HepG2 (cell line): ENCODE results near the gene CPZ. TPM values are rescaled to one million over a fixed set of nuclear protein-coding genes. Genes with fewer than 3 reads are reported as not detected.

Experiments used
- ATAC-seq: fragments of 200-7000 bp; cut with Tn5 transposase; 3 replicates; pipeline ENCODE4 v1.9.1; 2020; ENCODE audit warnings: mild to moderate bottlenecking, moderate library complexity
- BruUV-seq: library from RNA; stranded (reverse); fragments of 400-500 nt; replicated peaks from 2 replicates; lab custom pipeline; 2021; lab: Mats Ljungman, UMichigan
- CTCF ChIA-PET: fragments of 300-600 bp; formaldehyde crosslinking; extraction: SDS; loops from one replicate; lab custom pipeline; 2021; ENCODE audit warnings: low total read pairs, inconsistent platforms, low intra/inter-chr PET ratio; lab: Yijun Ruan, JAX
- POLR2A ChIA-PET: fragments of 350-600 bp; sonication (Branson Sonifier 250); formaldehyde crosslinking; loops from one replicate; lab custom pipeline; 2020; ENCODE audit warnings: antibody characterized with exemption, inconsistent platforms; lab: Yijun Ruan, JAX
- DNase-seq: peaks from one replicate; pipeline ENCODE4 v3.0.0-alpha.2; 2015; ENCODE audit warnings: low spot score
- FAIRE-seq: peaks from 3 replicates; lab custom pipeline; 2011; peaks lifted over from hg19 to GRCh38; lab: Jason Lieb, UNC
- H2AFZ ChIP-seq: one replicate; pipeline ENCODE4 v1.6.1; 2011; ENCODE audit warnings: low read length, inconsistent platforms
- H3K27ac ChIP-seq: fragments of 300-600 bp; 3 replicates; pipeline ENCODE4 v1.8.0; 2011; ENCODE audit warnings: mixed run types, mild to moderate bottlenecking, mixed read lengths, low read length, inconsistent platforms; ENCODE audit not compliant: insufficient read depth; ENCODE audit errors: extremely low read length
- H3K27me3 ChIP-seq, 2 experiments: fragments of 200-600 bp in 1 of 2; 2 replicates in 1 of 2; 3 replicates in 1 of 2; pipeline versions ENCODE4 v1.6.0 to v1.8.0; 2011; ENCODE audit warnings: low read length in 2 of 2, mild to moderate bottlenecking in 2 of 2, moderate library complexity in 2 of 2, inconsistent platforms in 1 of 2; ENCODE audit not compliant: insufficient read depth in 2 of 2, control insufficient read depth in 1 of 2
- H3K36me3 ChIP-seq, 2 experiments: fragments of 200-600 bp in 1 of 2; replicated peaks in 1 of 2; 2 replicates in 1 of 2; 3 replicates in 1 of 2; pipeline versions ENCODE4 v1.5.1 to v1.8.0; 2011; ENCODE audit warnings: low read length in 2 of 2, inconsistent platforms in 1 of 2; ENCODE audit not compliant: insufficient read depth in 2 of 2, control insufficient read depth in 1 of 2
- H3K4me1 ChIP-seq: 2 replicates; pipeline ENCODE4 v1.5.1; 2012; ENCODE audit warnings: low read length, inconsistent platforms; ENCODE audit not compliant: insufficient read depth
- H3K4me2 ChIP-seq: 2 replicates; pipeline ENCODE4 v1.6.0; 2011; ENCODE audit warnings: low read depth, low read length, inconsistent platforms
- H3K4me3 ChIP-seq, 3 experiments: fragments of 200-600 bp in 1 of 3; sonication (generic), shearing (Covaris generic) in 1 of 3; replicated peaks in 1 of 3; 2 replicates each; pipeline ENCODE4 v1.5.1; 2011 to 2016; ENCODE audit warnings: low read length in 3 of 3, inconsistent platforms in 2 of 3, low read depth in 2 of 3, mild to moderate bottlenecking in 2 of 3, control low read depth in 1 of 3, mixed read lengths in 1 of 3; ENCODE audit not compliant: insufficient read depth in 1 of 3
- H3K79me2 ChIP-seq: one replicate; pipeline ENCODE4 v1.6.1; 2011; ENCODE audit warnings: low read length, inconsistent platforms; ENCODE audit not compliant: insufficient read depth
- H3K9ac ChIP-seq: 2 replicates; pipeline ENCODE4 v1.6.0; 2011; ENCODE audit warnings: mild to moderate bottlenecking, low read depth, low read length, inconsistent platforms; ENCODE audit not compliant: insufficient read depth
- H3K9me3 ChIP-seq: 2 replicates; pipeline ENCODE4 v1.5.1; 2012; ENCODE audit warnings: mild to moderate bottlenecking, low read length
- H4K20me1 ChIP-seq: 2 replicates; pipeline ENCODE4 v1.6.0; 2011; ENCODE audit warnings: inconsistent platforms, mild to moderate bottlenecking, low read length, moderate library complexity; ENCODE audit not compliant: insufficient read depth
- ATAD3A ChIP-seq: sonication (generic); formaldehyde crosslinking; IDR thresholded peaks from 2 replicates; pipeline ENCODE4 v1.4.0; 2020; ENCODE audit warnings: missing genetic modification reagents
- BCL6 ChIP-seq: IDR thresholded peaks from 2 replicates; pipeline ENCODE4 v1.6.1; 2016; ENCODE audit warnings: missing genetic modification reagents, missing compliant biosample characterization
- CEBPB ChIP-seq: IDR thresholded peaks from 2 replicates; pipeline ENCODE4 v1.6.1; 2011; ENCODE audit warnings: low read depth, low read length, improper control_type of control experiment, borderline replicate concordance
- CEBPG ChIP-seq: IDR thresholded peaks from 2 replicates; pipeline ENCODE4 v1.6.1; 2016
- SMC3 ChIP-seq: IDR thresholded peaks from 2 replicates; pipeline ENCODE4 v1.6.1; 2011; ENCODE audit warnings: low read length, improper control_type of control experiment
- SP5 ChIP-seq: IDR thresholded peaks from 2 replicates; pipeline ENCODE4 v1.6.1; 2016; ENCODE audit warnings: low read depth, borderline replicate concordance
- TEAD3 ChIP-seq: optimal IDR thresholded peaks from 2 replicates; pipeline ENCODE3; 2016; ENCODE audit warnings: borderline replicate concordance
- ZNF253 ChIP-seq: sonication (generic); formaldehyde crosslinking; IDR thresholded peaks from 2 replicates; pipeline ENCODE4 v1.8.0; 2022; ENCODE audit warnings: mild to moderate bottlenecking, missing genetic modification reagents, borderline replicate concordance
- ZNF605 ChIP-seq: sonication (generic); formaldehyde crosslinking; IDR thresholded peaks from 2 replicates; pipeline ENCODE4 v1.8.0; 2022; ENCODE audit warnings: mild to moderate bottlenecking, missing genetic modification reagents
- ZNF788 ChIP-seq: sonication (generic); formaldehyde crosslinking; IDR thresholded peaks from 2 replicates; pipeline ENCODE4 v1.5.0; 2020; ENCODE audit warnings: mild to moderate bottlenecking, missing genetic modification reagents, borderline replicate concordance
- WGBS: methylation state at CpG from one replicate; pipeline ENCODE4 v1.1.6; 2017; ENCODE audit warnings: low lambda C conversion rate; 5-methylcytosine and 5-hydroxymethylcytosine counted together
- in situ Hi-C: cut with HindIII; loops from 2 replicates; pipeline ENCODE4 v1.10.0; 2017; ENCODE audit warnings: low pct_unique_long_range_greater_than_20kb; ENCODE audit not compliant: extremely low pct_ligation_motif_present
- intact Hi-C: fragments of 100-400 bp; cut with micrococcal nuclease; formaldehyde crosslinking; loops from one replicate; pipeline ENCODE4 v1.10.0; 2022; ENCODE audit not compliant: unreplicated experiment
- polyA plus RNA-seq, 8 experiments: library from polyadenylated mRNA; depleted of rRNA in 3 of 8; stranded (reverse) in 7 of 8; unstranded in 1 of 8; fragments of >200 nt; fragmentation: Illumina TruSeq in 4 of 8; extraction: Trizol in 4 of 8; gene quantifications; 2 replicates each; pipeline versions ENCODE4 v1.2.1 to v1.2.3, GENCODE V29; 2011 to 2016; ENCODE audit warnings: low read depth in 4 of 8, missing spikeins in 1 of 8, mixed read lengths in 1 of 8; ENCODE audit not compliant: insufficient read depth in 1 of 8
- total RNA-seq, 5 experiments: library from RNA; depleted of rRNA; stranded (reverse); fragments of >200 nt; fragmentation: Illumina TruSeq; extraction: Trizol; gene quantifications; 2 replicates each; pipeline ENCODE4 v1.2.3, GENCODE V29; 2016; ENCODE audit warnings: low read depth in 1 of 5
- TF ChIP-seq, protein P1 (sequence below): sonication (generic); formaldehyde crosslinking; IDR thresholded peaks from 2 replicates; pipeline ENCODE4 v1.5.0; 2020; ENCODE audit warnings: mild to moderate bottlenecking, missing genetic modification reagents, moderate library complexity
- TF ChIP-seq, protein P2 (sequence below): IDR thresholded peaks from 2 replicates; pipeline ENCODE4 v1.6.1; 2016

CPZ gene
- total and polyA plus RNA-seq, 2 of the 13 experiments (the other 11 are each of a cell fraction or from before 2014, with no cell fraction given), result 0.58 to 0.61 TPM

DNA sequence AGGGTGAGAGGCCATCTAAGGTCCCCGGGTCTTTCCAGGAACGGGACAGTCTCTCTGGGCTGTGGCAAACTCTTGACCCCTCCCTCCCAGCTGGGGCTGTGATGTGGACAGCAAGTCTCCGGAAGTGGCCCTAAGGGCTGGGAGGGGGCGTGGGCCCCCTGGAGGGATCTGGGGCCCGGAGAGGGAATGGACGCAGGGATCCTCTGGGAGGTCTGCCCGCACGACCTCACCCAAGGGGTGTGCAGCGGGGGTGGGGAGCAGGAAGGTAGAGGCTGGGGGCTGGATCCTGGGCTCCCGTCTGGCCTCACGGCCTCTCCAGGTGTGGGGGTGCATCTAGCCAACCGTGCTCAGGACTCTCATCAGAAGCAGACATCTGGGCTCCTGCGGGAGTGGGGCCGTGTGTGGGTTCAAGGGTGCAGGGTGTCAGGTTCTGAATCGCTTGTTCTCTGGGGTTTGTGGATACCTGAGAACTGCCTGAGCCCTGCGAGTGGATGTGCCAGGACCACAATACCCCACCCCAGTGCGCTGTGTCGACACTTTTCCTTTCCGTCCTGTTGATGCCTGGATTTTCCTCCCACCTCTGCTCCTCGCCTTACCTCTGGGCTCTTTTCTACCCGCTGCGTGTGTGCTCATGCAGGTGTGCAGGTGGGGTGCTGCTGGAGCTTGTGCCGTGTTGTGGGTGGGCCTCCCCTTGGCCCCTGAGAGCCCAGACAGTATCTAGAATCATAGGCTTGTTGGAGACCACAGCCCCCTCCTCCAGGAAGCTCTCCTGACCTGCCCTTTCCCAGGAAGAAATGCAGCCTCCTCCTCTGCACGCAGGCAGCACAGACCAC lies 915 bp downstream of the CPZ start:
- H3K27ac ChIP-seq, result no peak overlapping the region
- ATAC-seq, result peak; percentile 6
- H3K4me2 ChIP-seq, result peak overlapping the region; percentile 47
- 44% methylated on average over 8 of the region's 24 CpGs for WGBS
- H3K79me2 ChIP-seq, result no peaks in the 10 kb centered on the region
- H3K4me3 ChIP-seq, result peak overlapping the region in 2 of 3 experiments; percentile 36 to 50; a peak in 3 of 6 replicates
- FAIRE-seq, result no peak
- POLR2A ChIA-PET, result no interaction called here
- H3K36me3 ChIP-seq, result no peaks in the 10 kb centered on the region
- peaks cover 15 to 46% of the 10 kb centered on the region in 2 experiments for H3K27me3 ChIP-seq
- no peaks in the 10 kb centered on the region for H3K9me3 ChIP-seq
- CTCF ChIA-PET, result interaction anchor here (2.8 kb wide), 1 partner anchor 125 kb away, joined by 19 read pairs; no protein-coding TSS in a partner anchor
- no peak for DNase-seq
- peaks cover 5% of the 10 kb centered on the region; the same call in 1 of the 2 replicates for H4K20me1 ChIP-seq
- BruUV-seq, result TSS peak; percentile 62
- no peak overlapping the region for H2AFZ ChIP-seq
- intact Hi-C loops, result loop anchor here (1.0 kb wide), 1 partner anchor 125 kb away; no protein-coding TSS in a partner anchor
- no peak overlapping the region for H3K9ac ChIP-seq
- TF ChIP-seq ZNF253 (CRISPR knock-in tag) (no peak), BCL6 (0 out of 2 replicates have a peak, but pooled peaks have one; percentile 23), SP5 (CRISPR knock-in tag) (no peak)
- in situ Hi-C loops, result loop anchor here (5.0 kb wide), 1 partner anchor 121 kb away; no protein-coding TSS in a partner anchor
- H3K4me1 ChIP-seq, result peaks cover 23% of the 10 kb centered on the region

DNA sequence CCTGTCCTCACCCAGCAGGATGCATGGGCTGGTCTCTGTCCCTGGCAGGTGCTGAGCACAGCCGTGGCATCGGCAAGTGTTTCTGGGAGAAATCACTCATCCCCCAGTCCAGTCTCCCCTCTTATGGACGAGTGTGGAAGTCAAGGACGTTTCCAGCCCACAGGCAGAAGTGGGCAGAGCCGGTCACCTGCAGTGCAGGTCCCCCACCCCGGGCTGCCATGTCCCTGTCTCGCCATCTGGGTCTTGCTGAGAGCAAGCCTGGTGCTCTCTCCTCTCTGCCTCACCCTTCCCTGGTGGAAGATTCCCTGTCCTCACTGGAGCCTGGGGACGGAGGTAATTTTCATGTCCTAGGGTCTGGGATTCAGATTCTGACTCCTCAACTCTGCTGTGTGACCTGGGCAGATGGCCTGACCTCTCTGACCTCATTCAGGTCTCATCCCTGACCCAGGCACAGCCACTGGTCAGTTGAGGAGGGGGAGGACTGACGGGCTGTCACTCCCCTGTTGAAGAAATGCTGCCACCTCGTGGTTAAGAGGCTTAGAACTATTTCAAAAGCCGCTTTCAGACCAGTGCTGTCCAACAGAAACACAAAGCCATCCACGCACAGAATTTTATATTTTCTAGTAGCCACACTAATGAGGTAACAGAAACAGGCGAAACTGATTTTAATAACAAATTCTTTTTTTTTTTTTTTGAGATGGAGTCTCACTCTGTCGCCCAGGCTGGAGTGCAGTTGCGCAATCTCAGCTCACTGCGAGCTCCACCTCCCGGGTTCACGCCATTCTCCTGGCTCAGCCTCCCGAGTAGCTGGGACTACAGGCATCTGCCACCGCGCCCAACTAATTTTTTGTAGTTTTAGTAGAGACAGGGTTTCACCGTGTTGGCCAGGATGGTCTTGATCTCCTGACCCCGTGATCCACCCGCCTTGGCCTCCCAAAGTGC lies 1.8 kb downstream of the CPZ start:
- ATAC-seq (peak; percentile 69), FAIRE-seq (peak; percentile 87), DNase-seq (peak; percentile 75)
- CTCF ChIA-PET, result interaction anchor here (2.8 kb wide), 1 partner anchor 126 kb away, joined by 19 read pairs; no protein-coding TSS in a partner anchor
- WGBS, result 35% methylated on average over 19 of the region's 24 CpGs
- Histone ChIP-seq H3K9ac (no peak overlapping the region), H3K9me3 (no peaks in the 10 kb centered on the region), H2AFZ (no peak overlapping the region), H3K36me3 (no peaks in the 10 kb centered on the region), H3K4me1 (peaks cover 23% of the 10 kb centered on the region), H3K79me2 (no peaks in the 10 kb centered on the region), H3K27ac (no peak overlapping the region), H3K4me3 (no peak overlapping the region), H4K20me1 (peaks cover 5% of the 10 kb centered on the region; the same call in 1 of the 2 replicates), H3K4me2 (no peak overlapping the region), H3K27me3 (peaks cover 12 to 53% of the 10 kb centered on the region in 2 experiments)
- in situ Hi-C loops, result loop anchor here (5.0 kb wide), 1 partner anchor 122 kb away; no protein-coding TSS in a partner anchor
- intact Hi-C loops, result loop anchor here (1.0 kb wide), 1 partner anchor 126 kb away; no protein-coding TSS in a partner anchor
- POLR2A ChIA-PET, result no interaction called here
- BruUV-seq, result no TSS peak
- TF ChIP-seq, protein P1, sequence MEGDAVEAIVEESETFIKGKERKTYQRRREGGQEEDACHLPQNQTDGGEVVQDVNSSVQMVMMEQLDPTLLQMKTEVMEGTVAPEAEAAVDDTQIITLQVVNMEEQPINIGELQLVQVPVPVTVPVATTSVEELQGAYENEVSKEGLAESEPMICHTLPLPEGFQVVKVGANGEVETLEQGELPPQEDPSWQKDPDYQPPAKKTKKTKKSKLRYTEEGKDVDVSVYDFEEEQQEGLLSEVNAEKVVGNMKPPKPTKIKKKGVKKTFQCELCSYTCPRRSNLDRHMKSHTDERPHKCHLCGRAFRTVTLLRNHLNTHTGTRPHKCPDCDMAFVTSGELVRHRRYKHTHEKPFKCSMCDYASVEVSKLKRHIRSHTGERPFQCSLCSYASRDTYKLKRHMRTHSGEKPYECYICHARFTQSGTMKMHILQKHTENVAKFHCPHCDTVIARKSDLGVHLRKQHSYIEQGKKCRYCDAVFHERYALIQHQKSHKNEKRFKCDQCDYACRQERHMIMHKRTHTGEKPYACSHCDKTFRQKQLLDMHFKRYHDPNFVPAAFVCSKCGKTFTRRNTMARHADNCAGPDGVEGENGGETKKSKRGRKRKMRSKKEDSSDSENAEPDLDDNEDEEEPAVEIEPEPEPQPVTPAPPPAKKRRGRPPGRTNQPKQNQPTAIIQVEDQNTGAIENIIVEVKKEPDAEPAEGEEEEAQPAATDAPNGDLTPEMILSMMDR (CRISPR knock-in tag), result peak; percentile 76
- TF ChIP-seq TEAD3 (CRISPR knock-in tag) (peak; percentile 41), ZNF788 (CRISPR knock-in tag) (no peak), CEBPB (peak; percentile 26; the same call in 1 of the 2 replicates), ATAD3A (no peak), SMC3 (peak; percentile 74), CEBPG (peak; percentile 77), ZNF605 (no peak)
- TF ChIP-seq, protein P2, sequence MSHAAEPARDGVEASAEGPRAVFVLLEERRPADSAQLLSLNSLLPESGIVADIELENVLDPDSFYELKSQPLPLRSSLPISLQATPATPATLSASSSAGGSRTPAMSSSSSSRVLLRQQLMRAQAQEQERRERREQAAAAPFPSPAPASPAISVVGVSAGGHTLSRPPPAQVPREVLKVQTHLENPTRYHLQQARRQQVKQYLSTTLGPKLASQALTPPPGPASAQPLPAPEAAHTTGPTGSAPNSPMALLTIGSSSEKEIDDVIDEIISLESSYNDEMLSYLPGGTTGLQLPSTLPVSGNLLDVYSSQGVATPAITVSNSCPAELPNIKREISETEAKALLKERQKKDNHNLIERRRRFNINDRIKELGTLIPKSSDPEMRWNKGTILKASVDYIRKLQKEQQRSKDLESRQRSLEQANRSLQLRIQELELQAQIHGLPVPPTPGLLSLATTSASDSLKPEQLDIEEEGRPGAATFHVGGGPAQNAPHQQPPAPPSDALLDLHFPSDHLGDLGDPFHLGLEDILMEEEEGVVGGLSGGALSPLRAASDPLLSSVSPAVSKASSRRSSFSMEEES (CRISPR knock-in tag), result no peak
